ENCODE data around the gene ATF7. TPM values are rescaled to one million over a fixed set of nuclear protein-coding genes. Genes with fewer than 3 reads are reported as not detected.
"Not testable (repeated sequence)": the region's sequence is repeated elsewhere in the genome, so short reads cannot be mapped to it uniquely, and the experiment has no call there.

The ATF7 gene
- total RNA-seq, 1 donor from 2014 or later = 10.5 TPM

DNA sequence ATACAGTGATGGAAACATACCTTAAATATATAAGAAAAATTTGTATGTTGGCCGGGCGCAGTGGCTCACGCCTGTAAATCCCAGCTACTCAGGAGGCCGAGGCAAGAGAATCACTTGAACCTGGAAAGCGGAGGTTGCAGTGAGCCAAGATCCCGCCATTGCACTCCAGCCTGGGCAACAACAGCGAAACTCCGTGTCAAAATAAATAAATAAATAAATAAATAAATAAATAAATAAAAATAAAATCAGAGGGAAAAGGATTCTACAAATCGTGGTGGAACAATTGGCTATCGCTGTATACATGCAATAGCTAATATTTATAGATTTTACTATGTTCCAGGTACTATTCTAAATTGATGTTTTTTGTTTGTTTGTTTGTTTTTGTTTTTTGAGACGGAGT, 1.7 kb upstream of the ATF7 start:
- DNase-seq (ENCODE audit: low read depth, low spot score) = no peak

DNA sequence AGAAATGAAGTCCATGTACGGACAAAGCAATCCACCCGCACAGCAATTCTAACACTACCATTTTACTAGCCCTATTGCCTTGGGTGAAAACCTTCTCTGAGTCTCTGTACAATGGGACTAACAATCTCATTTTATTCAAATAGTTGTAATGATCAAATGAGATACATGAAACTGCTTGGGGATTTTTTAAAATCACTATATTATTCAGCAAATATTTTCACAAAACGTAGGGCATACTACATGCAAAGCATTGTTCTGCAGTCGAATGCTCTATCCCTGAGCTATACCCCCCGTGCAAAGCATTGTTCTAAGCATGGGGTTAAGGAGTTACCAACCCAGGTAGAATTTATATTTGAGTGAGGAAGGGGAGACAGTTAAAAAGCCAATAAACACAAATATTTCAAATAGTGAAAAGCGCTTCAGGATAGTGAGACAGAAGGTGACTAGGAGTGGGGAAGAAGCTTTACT, 554 bp upstream of the ATF7 start:
- no peak for DNase-seq (ENCODE audit: low read depth, low spot score)

DNA sequence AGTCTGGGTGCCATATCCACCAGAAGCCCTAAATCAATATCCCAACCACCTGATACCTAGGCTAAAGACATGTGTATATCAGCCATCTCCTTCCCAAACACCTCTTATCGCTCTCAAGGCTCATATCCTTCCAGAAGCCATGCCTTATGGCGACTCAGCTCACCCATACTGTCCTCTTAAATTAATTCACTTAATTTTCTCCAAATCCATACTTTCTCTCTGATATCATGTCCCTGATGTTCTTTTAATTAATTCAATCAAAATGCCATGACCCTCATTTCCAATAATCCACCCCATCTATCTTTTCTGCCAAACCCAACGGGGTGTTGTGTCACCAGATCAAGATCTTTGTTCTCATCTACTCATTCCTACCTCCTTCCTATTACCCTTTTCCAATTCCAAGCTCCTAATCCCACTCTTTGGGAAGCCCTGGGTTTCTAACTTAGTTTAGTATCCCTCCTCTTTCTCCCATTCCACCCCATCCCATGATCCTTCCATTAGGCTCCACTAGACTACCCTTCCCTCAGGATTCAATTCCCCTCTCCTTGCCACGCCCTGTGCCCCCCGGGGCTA, 723 bp downstream of the ATF7 start:
- DNase-seq (ENCODE audit: low read depth, low spot score) = no peak

DNA sequence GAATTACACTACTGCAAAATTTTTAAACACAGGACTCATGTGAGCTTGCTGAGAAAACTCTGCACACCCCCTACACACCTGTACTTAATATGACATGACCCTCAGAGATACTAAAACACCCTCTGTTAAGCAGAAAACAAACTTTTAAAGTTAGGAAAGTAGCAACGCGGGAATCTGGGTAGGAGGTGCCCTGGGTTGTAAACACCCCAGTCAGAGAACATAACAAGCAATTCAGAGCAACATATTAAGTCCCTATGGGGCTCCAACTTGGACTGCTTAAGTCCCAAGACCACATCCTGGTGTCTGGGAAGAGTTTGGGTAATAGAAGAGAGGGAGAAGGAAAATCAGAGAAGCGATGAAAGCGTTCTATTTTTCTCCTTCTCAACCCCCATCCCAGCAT, 1.2 kb downstream of the ATF7 start:
- DNase-seq (ENCODE audit: low read depth, low spot score) = no peak

DNA sequence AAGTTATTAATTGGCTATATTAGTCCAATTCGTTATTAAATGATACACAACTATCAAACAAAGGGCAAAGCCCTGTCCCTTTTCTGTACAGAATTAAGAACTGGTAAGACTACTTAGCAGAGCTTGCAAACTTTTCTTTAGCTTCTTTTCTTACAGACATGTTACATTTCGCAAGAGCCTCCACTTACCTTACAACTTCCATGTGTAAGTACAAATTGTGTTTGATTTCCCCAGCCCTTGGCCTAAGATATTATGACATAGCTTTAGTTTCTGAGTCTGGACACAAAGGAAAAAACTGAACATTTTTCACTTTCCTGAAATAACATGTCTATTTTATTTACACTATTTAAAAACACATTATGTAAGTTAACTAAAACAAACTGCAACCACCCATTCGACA, 1.7 kb downstream of the ATF7 start:
- no peak for DNase-seq (ENCODE audit: low read depth, low spot score)

DNA sequence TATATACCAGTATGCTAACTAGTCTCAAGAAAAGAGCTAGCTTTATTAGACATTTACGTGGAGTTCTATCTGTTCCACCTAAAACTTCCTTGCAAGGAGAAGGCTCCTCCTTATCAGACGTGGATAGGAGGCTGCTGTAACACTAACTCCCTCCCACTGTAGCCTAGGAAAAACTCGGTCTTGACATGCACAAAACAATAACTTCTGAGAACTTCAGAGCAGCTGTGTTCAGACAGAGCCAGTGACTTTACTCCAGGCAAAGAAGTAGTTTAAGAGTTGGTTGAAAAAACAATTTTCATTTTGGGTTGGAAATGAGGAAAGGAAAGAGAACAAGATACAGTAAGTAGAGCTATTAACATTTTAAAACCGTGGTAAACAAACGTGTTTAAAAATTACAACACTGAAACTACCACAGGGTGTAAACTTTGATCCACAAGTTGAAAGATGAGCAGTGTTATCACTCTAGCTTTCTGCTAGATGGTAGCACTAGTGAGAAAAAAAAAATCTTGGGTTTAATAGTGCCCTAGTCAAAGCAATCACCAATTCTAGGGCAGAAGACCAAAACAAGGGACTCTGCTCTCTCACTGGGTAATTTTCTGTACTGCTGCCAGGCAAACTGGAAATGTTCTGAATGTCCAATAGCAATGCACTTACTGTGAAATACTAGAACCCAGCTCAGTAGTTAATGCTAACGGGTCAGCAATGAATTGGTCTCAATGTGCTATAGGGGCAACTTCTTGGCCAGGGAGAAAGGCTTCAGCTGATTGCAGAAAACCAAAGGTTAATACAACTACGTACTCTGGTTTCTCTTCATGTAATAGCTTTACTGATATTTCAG, 2.4 kb downstream of the ATF7 start:
- DNase-seq (ENCODE audit: low read depth, low spot score) = peak; percentile 53

DNA sequence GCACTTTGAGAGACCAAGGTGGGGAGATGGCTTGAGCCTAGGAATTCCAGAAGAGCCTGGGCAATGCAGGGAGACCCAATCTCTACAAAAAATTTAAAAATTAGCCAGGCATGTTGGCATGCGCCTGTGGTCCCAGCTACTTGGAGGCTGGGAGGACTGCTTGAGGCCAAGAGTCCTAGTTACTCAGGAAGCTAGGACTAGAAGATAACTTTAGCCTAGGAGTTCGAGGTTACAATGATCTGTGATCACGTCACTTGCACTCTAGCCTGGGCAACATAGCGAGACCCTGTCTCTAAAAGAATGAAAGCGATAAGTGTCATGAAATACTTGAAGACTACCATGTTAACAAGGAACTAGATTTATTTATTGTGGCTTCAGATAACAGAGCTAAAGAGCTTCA, 3.5 kb downstream of the ATF7 start:
- no peak for DNase-seq (ENCODE audit: low read depth, low spot score)

DNA sequence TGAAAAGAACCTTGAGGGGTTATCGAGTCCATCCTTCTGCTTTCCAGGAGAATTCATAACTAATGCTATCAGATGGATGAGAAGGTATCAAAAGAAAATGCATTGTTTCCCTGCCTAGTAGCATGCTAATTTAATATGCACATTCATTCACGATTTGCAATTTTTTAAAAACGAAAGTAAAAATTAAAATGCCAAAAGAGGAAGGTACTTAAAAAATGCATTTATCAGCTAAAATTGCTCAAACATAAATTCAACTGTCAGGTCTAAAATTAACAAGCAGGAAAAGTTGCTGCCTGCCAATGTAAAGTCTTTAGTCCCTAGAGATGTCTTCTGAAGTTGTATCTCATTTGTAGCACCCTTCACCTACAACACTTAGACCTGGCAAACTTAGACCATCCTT, 7.9 kb downstream of the ATF7 start:
- DNase-seq (ENCODE audit: low read depth, low spot score) = no peak

DNA sequence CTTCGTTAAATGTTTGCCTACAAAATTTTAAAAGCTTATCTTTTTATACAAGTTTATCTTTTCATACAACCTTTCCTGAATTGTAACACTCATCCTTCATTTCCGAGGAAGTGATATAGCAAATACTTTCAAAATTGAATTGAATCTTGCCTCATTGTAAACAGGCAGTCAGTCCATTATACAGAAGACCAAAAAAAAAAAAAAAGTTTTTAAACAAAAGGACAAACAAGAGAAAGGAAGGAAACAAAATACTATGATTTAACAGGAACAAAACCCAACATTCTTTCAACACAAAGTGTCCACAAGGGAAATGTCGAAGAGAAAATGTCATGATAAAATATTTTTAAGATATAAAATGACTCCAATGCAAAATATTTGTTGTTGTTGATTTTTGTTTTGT, 8.5 kb downstream of the ATF7 start:
- no peak for DNase-seq (ENCODE audit: low read depth, low spot score)

DNA sequence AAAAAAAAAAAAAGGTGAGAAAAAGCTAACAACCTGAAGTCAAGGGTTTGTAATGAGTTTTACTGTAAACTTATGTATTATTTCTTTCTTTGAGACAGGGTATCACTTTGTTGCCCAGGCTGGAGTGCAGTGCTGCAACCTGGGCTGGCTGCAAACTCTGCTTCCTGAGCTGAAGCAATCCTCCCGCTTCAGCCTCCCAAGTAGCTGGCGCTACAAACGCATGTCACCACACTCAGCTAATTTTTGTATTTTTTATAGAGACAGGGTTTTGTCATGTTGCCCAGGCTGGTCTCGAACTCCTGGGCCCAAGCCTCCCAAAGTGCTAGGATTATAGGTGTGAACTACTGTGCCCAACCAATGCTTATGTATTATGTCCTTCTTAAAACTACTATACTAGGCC, 9.2 kb downstream of the ATF7 start:
- no peak for DNase-seq (ENCODE audit: low read depth, low spot score)

DNA sequence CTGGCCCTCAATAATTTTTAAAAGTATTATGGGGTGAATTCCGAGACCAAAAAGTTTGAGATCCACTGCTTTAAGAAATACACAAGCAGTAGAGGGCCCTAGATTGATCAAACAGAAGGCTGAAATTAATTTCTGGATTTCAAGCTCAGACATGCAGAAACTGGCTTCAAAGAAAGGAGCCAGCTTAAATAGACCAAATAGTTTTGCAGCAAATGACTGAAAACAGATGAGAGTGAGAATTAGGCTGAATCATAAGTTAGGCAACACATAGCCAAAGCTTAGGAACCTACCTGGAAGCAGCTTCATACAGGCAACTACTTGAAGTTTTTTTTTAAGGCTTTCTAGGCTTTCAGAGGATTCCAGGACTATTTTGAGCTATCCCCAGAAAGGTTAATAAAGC, 12.4 kb downstream of the ATF7 start:
- DNase-seq (ENCODE audit: low read depth, low spot score) = no peak

DNA sequence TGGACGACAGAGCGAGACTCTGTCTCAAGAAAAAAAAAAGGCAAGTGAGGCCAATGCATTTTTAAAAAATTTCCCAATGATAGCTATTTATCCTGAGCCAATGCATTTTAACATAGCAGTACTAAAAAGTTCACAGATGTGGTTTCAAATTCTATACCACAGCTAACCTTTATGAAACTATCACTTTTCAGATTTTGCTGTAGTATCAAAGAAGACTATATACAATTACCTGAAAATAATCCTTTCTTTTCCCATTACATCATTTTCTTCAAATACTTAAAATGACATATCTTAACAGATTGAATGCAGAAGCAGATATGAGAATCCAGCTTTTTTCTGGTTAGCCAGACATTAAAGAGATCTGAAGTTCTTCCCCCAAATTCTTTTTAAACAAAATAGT, 13.2 kb downstream of the ATF7 start:
- no peak for DNase-seq (ENCODE audit: low read depth, low spot score)

DNA sequence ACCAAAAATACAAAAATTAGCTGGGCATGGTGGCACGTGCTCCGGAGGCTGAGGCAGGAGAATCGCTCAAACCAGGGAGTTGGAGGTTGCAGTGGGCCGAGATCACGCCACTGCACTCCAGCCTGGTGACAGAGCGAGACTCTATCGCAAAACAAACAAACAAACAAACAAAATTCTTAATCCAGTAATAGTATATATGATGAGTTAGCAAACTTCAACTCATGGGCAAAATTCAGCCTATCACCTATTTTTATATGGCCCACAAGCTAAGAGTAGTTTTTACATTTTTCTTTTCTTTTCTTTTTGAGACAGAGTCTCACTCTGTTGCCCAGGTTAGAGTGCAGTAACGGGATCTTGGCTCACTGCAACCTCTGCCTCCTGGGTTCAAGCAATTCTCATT, 14.9 kb downstream of the ATF7 start:
- no peak for DNase-seq (ENCODE audit: low read depth, low spot score)

DNA sequence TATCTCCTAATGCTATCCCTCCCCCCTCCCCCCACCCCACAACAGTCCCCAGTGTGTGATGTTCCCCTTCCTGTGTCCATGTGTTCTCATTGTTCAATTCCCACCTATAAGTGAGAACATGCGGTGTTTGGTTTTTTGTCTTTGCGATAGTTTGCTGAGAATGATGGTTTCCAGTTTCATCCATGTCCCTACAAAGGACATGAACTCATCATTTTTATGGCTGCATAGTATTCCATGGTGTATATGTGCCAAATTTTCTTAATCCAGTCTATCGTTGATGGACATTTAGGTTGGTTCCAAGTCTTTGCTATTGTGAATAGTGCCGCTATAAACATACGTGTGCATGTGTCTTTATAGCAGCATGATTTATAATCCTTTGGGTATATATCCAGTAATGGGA, 19.5 kb downstream of the ATF7 start:
- not testable (repeated sequence) for DNase-seq (ENCODE audit: low read depth, low spot score)

DNA sequence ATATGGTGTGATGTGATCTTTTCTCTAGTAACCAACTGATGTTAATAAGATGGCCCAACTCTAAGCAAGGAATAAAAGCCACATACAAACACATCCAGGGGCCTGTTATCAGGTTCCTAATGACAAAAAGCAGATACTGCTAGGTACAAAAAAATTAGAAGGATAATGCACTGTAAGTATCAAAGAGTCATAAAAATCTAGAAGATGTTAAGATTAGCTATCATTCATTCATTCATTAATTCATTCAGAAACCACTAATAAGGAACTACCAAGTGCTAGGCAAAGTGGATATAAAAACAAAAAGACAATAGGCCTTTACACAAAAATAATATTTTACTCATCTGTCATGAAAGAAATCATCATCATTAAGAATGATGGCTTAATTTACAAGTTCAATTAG, 21.6 kb downstream of the ATF7 start:
- no peak for DNase-seq (ENCODE audit: low read depth, low spot score)

DNA sequence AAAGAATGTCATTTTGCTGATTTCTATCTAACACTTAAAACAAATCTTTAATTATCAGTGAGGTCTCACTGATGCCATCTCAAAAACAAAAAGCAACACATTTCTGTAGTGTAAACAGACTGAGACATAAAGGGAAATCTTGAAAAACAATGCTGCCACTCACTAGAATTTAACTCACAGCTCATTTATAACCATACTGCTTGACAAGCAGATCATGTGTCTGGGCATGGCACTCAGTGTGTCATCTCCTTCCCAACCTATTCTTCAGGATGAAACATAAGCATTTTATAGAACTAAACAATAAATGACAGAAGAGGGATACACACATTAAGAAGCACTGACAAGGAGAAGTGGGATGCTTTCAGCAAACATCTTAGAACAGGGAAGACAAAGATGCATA, 22.4 kb downstream of the ATF7 start:
- no peak for DNase-seq (ENCODE audit: low read depth, low spot score)

DNA sequence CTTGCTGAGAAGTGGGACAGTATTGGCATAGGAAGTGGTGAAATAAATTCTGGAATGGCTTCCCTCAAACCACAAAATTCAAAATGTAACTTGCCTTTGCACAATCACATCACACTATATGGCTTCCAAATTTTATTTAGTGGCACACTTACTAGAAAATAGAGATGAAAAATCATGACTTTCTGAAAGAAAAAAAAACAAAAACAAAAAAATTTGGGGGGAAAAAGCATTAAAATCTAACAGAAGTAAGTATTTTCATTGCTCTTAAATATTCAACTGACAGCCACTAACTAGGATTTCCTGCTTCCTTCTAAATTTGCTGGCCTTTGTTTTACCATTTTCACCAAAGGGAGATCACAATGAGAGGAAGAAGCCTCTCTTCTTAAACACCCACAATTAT, 23.0 kb downstream of the ATF7 start:
- DNase-seq (ENCODE audit: low read depth, low spot score) = no peak

DNA sequence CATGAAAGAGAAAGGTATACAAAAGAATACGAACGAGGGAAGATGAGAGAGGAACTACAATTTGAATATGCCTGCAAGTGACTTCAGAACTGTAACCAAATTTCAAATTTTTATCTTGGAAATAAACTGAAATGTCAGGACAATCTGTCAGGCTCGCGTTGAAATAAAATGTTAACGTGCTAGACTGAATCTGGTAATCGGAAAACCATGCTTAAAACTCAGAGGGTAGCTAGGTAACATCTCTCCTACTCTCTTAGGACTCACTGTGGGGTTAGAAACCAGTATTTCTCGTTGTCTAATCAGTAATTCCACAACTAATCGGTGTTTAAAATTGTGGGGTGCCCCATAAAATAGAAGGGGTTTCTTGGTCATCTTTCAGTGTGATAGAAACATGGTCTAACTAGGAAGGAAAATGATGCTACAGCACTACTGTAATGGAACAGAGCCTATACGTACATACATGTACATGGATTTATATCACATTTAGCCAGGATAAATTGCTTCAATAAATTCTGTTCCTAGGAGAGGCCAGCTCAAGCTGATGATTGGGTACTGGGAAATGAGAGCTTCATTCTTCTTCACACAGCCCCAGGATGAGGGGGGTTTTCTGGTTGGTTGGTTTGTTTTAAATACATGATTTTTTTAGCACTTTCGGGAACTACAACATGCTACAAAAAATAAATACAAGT, 23.9 kb downstream of the ATF7 start:
- no peak for DNase-seq (ENCODE audit: low read depth, low spot score)

DNA sequence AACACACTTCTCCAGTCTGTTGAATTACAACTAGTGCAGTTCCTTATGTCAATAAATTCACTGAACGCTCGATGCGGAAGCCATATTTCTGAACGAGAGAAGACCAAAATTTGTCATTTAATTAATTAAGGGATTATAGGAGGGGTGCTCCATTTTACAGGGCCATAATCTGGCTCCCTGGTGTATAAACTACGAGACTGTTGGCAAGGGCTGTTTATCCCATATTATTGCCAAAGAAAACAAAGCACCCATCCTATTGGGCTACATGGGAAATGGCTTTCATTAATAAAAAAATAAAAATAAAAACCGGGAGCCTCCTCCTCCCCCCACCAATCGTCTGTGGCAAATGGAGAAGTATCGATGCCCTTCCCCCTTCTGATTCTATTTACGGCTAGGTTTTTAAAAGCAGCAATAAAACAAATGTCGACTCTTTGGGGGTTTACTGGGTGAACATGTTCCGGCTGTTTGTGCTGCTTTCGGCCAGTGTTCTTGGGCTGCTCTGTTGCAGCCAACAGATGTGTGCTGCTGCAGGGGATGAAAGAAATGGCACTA, 24.8 kb downstream of the ATF7 start:
- no peak for DNase-seq (ENCODE audit: low read depth, low spot score)

DNA sequence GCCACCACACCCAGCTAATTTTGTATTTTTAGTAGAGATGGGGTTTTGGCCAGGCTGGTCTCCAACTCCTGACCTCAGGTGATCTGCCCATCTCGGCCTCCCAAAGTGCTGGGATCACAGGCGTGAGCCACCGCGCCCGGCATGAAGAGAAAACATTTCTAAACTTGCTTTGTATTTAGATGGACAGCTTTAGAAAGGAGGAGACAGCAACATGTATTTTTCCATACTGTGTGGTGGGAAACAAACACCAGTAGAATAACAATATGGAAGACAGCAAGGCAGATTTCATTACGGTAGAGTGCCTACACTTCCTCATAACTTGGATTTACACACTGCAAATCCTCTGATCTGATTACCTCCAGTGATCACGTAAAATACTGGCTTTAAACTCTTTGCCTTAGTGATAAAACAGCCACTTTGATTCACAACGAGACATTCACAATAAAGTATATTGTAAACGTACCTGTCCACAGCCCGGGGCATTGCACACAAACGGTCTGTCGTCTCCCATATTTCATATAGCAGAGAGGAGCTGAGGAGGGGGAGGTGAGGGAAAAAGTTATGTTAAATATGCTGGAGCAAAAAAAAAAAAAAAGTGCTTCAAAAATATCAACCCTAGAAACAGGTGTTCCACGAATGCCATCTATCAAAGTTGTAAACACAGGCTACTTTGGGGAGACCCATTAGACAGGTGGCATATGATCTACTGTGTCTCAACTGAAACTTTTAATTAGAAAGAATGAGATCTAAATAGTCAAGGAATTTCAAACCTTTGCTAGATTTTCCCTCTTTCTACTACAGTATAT, 25.5 kb downstream of the ATF7 start:
- no peak for DNase-seq (ENCODE audit: low read depth, low spot score)

DNA sequence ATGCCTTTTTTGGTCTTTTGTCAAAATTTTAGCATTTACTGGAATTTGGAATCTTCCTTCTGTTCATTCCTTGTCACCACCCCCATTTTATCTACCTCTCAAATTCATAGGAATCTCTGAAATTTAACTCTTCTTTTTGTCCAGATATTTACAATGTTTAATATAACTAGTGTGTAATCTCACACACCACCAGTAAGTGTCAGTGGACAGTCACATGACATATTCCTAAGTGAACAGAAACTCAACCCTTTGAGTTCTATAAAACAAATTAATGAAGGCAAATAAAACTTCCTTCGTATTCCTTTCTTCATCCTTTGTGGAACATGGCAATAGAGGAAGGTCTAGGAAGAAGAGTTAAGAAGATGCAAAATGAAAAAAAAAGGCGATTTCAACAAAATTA, 26.6 kb downstream of the ATF7 start:
- DNase-seq (ENCODE audit: low read depth, low spot score) = no peak

DNA sequence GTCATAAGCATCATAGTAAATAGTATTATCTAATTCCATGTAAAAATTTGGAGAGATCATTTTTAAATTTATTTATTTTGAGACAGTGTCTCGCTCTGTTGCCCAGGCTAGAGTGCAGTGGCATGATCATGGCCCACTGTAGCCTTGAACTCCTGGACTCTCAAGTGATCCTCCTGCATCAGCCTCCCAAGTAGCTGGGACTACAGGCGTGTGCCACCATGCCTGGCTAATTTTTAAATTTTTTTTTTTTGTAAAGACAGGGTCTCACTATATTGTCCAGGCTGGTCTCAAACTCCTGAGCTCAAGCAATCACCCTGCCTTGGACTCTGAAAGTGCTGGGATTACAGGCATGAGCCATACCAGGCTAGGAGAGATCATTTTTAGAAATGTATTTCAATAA, 27.2 kb downstream of the ATF7 start:
- not testable (repeated sequence) for DNase-seq (ENCODE audit: low read depth, low spot score)

Measured in pulmonary artery endothelial cell (primary cell).